NCI-H1694 treated with DMSO at 0.1 percent for 48 hours (cell line): Measurements from ENCODE around the gene VDAC1.
A peak's percentile ranks its signal among the peaks of the same experiment; 100 is the strongest.
"Not testable (repeated sequence)": the region's sequence is repeated elsewhere in the genome, so short reads cannot be mapped to it uniquely, and the experiment has no call there.

ENCODE experiments used
- DNase-seq: peaks from one replicate; lab custom pipeline; 2025; lab: John Stamatoyannopoulos, UW

Gene VDAC1

GRCh38 chr5:134004626-134005416 lies at the start of gene VDAC1:
Gene VDAC1, minus strand, starts transcription at chr5:134004975. Its CDS starts 11,963 bp downstream, at chr5:133993012.
- DNase-seq: peak; percentile 39

- DNase-seq: no peak
These were observed 49.1 kb upstream of the VDAC1 start for GRCh38 chr5:134053840-134054338.

- no peak for DNase-seq
These were observed 48.6 kb upstream of the VDAC1 start for GRCh38 chr5:134053314-134053839.

GRCh38 chr5:134051305-134051704 lies 46.5 kb upstream of the VDAC1 start:
- DNase-seq: no peak

- DNase-seq: no peak
These were observed 44.1 kb upstream of the VDAC1 start for GRCh38 chr5:134048864-134049263.

GRCh38 chr5:134047687-134048056 lies 42.9 kb upstream of the VDAC1 start:
- no peak for DNase-seq

- no peak for DNase-seq
These were observed 42.3 kb upstream of the VDAC1 start for GRCh38 chr5:134046801-134047686.

- no peak for DNase-seq
These were observed 41.6 kb upstream of the VDAC1 start for GRCh38 chr5:134046330-134046729.

GRCh38 chr5:134043793-134044792 lies 39.3 kb upstream of the VDAC1 start:
- no peak for DNase-seq

- no peak for DNase-seq
These were observed 37.0 kb upstream of the VDAC1 start for GRCh38 chr5:134041570-134042411.

GRCh38 chr5:134038138-134038537 lies 33.4 kb upstream of the VDAC1 start:
- no peak for DNase-seq

GRCh38 chr5:134037160-134037559 lies 32.4 kb upstream of the VDAC1 start:
- DNase-seq: no peak

GRCh38 chr5:134034326-134034725 lies 29.6 kb upstream of the VDAC1 start:
- DNase-seq: no peak

- not testable (repeated sequence) for DNase-seq
These were observed 25.7 kb upstream of the VDAC1 start for GRCh38 chr5:134030303-134030964.

GRCh38 chr5:134029156-134029555 lies 24.4 kb upstream of the VDAC1 start:
- DNase-seq: no peak

GRCh38 chr5:134028496-134028895 lies 23.7 kb upstream of the VDAC1 start:
- no peak for DNase-seq

- no peak for DNase-seq
These were observed 22.5 kb upstream of the VDAC1 start for GRCh38 chr5:134027288-134027615.

- DNase-seq: peak; percentile 40
These were observed 21.9 kb upstream of the VDAC1 start for GRCh38 chr5:134026521-134027287.

- no peak for DNase-seq
These were observed 21.0 kb upstream of the VDAC1 start for GRCh38 chr5:134025786-134026185.
